Activated naive CD8-positive, alpha-beta T cell treated with anti-CD3 and anti-CD28 coated beads, Interleukin-2, amount 50 U/mL, for 16 hours (primary cell): ENCODE data around the gene SPNS3.

Experiments
- DNase-seq: peaks from one replicate; pipeline ENCODE4 v3.0.0-alpha.2; 2020; ENCODE audit warnings: low read depth, low spot score

SPNS3 gene

GRCh38 chr17:4433515-4434031 is at the start of gene SPNS3:
SPNS3 (plus strand) TSS chr17:4433940; CDS start chr17:4433968, 28 bp downstream.
- DNase-seq = no peak

- DNase-seq = no peak
Measured at GRCh38 chr17:4386406-4386805, 47.3 kb upstream of the SPNS3 start.

- no peak for DNase-seq
Measured at GRCh38 chr17:4387137-4387536, 46.6 kb upstream of the SPNS3 start.

GRCh38 chr17:4389079-4389478 is 44.7 kb upstream of the SPNS3 start:
- DNase-seq = no peak

- no peak for DNase-seq
Measured at GRCh38 chr17:4393806-4394205, 39.9 kb upstream of the SPNS3 start.

- DNase-seq = no peak
Measured at GRCh38 chr17:4394208-4395110, 39.3 kb upstream of the SPNS3 start.

GRCh38 chr17:4395111-4395478 is 38.6 kb upstream of the SPNS3 start:
- no peak for DNase-seq

- DNase-seq = no peak
Measured at GRCh38 chr17:4397840-4398239, 35.9 kb upstream of the SPNS3 start.

GRCh38 chr17:4405038-4405669 is 28.6 kb upstream of the SPNS3 start:
- no peak for DNase-seq

- DNase-seq = no peak
Measured at GRCh38 chr17:4405699-4406098, 28.0 kb upstream of the SPNS3 start.

GRCh38 chr17:4406386-4406785 is 27.4 kb upstream of the SPNS3 start:
- no peak for DNase-seq

GRCh38 chr17:4407216-4407615 is 26.5 kb upstream of the SPNS3 start:
- DNase-seq = no peak

GRCh38 chr17:4407851-4408250 is 25.9 kb upstream of the SPNS3 start:
- DNase-seq = no peak

GRCh38 chr17:4409659-4410058 is 24.1 kb upstream of the SPNS3 start:
- no peak for DNase-seq

GRCh38 chr17:4411201-4411600 is 22.5 kb upstream of the SPNS3 start:
- DNase-seq = no peak

GRCh38 chr17:4412933-4413831 is 20.6 kb upstream of the SPNS3 start:
- peak; percentile 80 for DNase-seq

- no peak for DNase-seq
Measured at GRCh38 chr17:4417129-4417667, 16.5 kb upstream of the SPNS3 start.

GRCh38 chr17:4420692-4421131 is 13.0 kb upstream of the SPNS3 start:
- DNase-seq = peak; percentile 37

- DNase-seq = no peak
Measured at GRCh38 chr17:4422864-4423263, 10.9 kb upstream of the SPNS3 start.

- DNase-seq = no peak
Measured at GRCh38 chr17:4425398-4425797, 8.3 kb upstream of the SPNS3 start.

- DNase-seq = no peak
Measured at GRCh38 chr17:4426499-4427208, 7.1 kb upstream of the SPNS3 start.
